Kidney (tissue), 14 donors: ENCODE data around the gene FOXP2. TPM values are rescaled to one million over a fixed set of nuclear protein-coding genes. Genes with fewer than 3 reads are reported as not detected.
A peak's percentile ranks its signal among the peaks of the same experiment; 100 is the strongest.
"Not testable (repeated sequence)": the region's sequence is repeated elsewhere in the genome, so short reads cannot be mapped to it uniquely, and the experiment has no call there.

Experiments
- DNase-seq, 5 donors: peaks; one replicate each; pipeline ENCODE4 v3.0.0-alpha.2; 2013 to 2020
- FAIRE-seq: peaks from 2 replicates; lab custom pipeline; 2012; peaks lifted over from hg19 to GRCh38; lab: Jason Lieb, UNC
- H3K27ac ChIP-seq, 2 donors: one replicate each; pipeline ENCODE4 v1.7.0; 2013; ENCODE audit warnings: low read depth in 2 of 2, low read length in 2 of 2, inconsistent platforms in 1 of 2
- H3K27me3 ChIP-seq: one replicate; pipeline ENCODE4 v1.7.1; 2013; ENCODE audit warnings: low read length, inconsistent platforms; ENCODE audit not compliant: control insufficient read depth, insufficient read depth
- H3K36me3 ChIP-seq, 3 donors: one replicate each; pipeline versions ENCODE4 v1.7.0 to v1.7.1; 2013; ENCODE audit warnings: low read length in 3 of 3, control low read depth in 1 of 3, inconsistent platforms in 1 of 3; ENCODE audit not compliant: insufficient read depth in 3 of 3, control insufficient read depth in 2 of 3
- H3K4me1 ChIP-seq, 3 donors: one replicate each; pipeline versions ENCODE4 v1.7.0 to v1.7.1; 2013; ENCODE audit warnings: low read length in 3 of 3, inconsistent platforms in 1 of 3, low read depth in 1 of 3; ENCODE audit not compliant: control insufficient read depth in 2 of 3, insufficient read depth in 2 of 3
- H3K4me3 ChIP-seq, 3 donors: one replicate each; pipeline versions ENCODE4 v1.7.0 to v1.8.1; 2013; ENCODE audit warnings: low read length in 3 of 3, control low read depth in 1 of 3, inconsistent platforms in 1 of 3
- H3K9ac ChIP-seq, 3 donors: one replicate each; pipeline versions ENCODE4 v1.7.0 to v1.7.1; 2013; ENCODE audit warnings: low read length in 3 of 3, control low read depth in 1 of 3, inconsistent platforms in 1 of 3
- H3K9me3 ChIP-seq, 3 donors: one replicate each; pipeline versions ENCODE4 v1.7.0 to v1.7.1; 2013; ENCODE audit warnings: low read length in 3 of 3, control low read depth in 1 of 3, inconsistent platforms in 1 of 3; ENCODE audit not compliant: control insufficient read depth in 2 of 3, insufficient read depth in 1 of 3
- CTCF ChIP-seq: IDR thresholded peaks from 3 replicates; pipeline ENCODE4 v1.5.1; 2012; ENCODE audit warnings: mild to moderate bottlenecking, moderate library complexity, borderline replicate concordance; ENCODE audit not compliant: insufficient read depth; ENCODE audit errors: extremely low read depth
- intact Hi-C: fragments of 100-400 bp; cut with DNase I; formaldehyde crosslinking; loops from one replicate; pipeline ENCODE4 v1.11.1; 2022
- polyA plus RNA-seq: library from polyadenylated mRNA; stranded (reverse); fragments of 350-450 nt; fragmentation: Illumina TruSeq; extraction: RNeasy Lipid Tissue Mini Kit (QIAGEN cat#74804); gene quantifications from one replicate; pipeline ENCODE4 v1.2.3, GENCODE V29; 2014; ENCODE audit warnings: low read depth, low replicate concordance; ENCODE audit not compliant: insufficient read depth
- total RNA-seq: library from RNA; stranded (reverse); fragmentation: NEBNext Ultra II Directional; extraction: Animal tissue kit (Norgen Biotek cat#: 25700); gene quantifications from one replicate; pipeline ENCODE4 v1.2.1, GENCODE V29; 2021
- donor health status: control.
- donor health status: control.
- donor health status: control.
- donor health status: control.
- donor health status: control.
- donor health status: DM: yes; HTN: yes; CAD: no.
- donor health status: Normal renal cell carcinoma (clear cell type).

FOXP2 gene
- total and polyA plus RNA-seq, 2 donors from 2014 or later: 0.69 to 8.0 TPM

- no peak for TF ChIP-seq CTCF
- DNase-seq: peak in 1 of 5 donors; percentile 7
- H3K4me3 ChIP-seq: no peak overlapping the region
- intact Hi-C loops: no loop called here
- no peaks in the 10 kb centered on the region for H3K36me3 ChIP-seq
- H3K27ac ChIP-seq: no peak overlapping the region
- no peaks in the 10 kb centered on the region for H3K4me1 ChIP-seq
- H3K9me3 ChIP-seq: no peaks in the 10 kb centered on the region
- no peak for FAIRE-seq
- no peaks in the 10 kb centered on the region for H3K27me3 ChIP-seq
- H3K9ac ChIP-seq: no peak overlapping the region
Measured at GRCh38 chr7:114481999-114482398, 67.4 kb downstream of the FOXP2 start.

GRCh38 chr7:114484226-114484625 lies 69.6 kb downstream of the FOXP2 start:
- no peak overlapping the region for H3K27ac ChIP-seq
- H3K4me3 ChIP-seq: no peak overlapping the region
- no peaks in the 10 kb centered on the region for H3K4me1 ChIP-seq
- no peak for FAIRE-seq
- no peak overlapping the region for H3K9ac ChIP-seq
- DNase-seq: no peak
- intact Hi-C loops: no loop called here
- H3K27me3 ChIP-seq: no peaks in the 10 kb centered on the region
- peaks cover 0 to 3% (median 0%) of the 10 kb centered on the region in 3 donors for H3K9me3 ChIP-seq
- no peaks in the 10 kb centered on the region for H3K36me3 ChIP-seq
- TF ChIP-seq CTCF: no peak

GRCh38 chr7:114487174-114487573 lies 72.6 kb downstream of the FOXP2 start:
- Histone ChIP-seq H3K27me3 (no peaks in the 10 kb centered on the region), H3K9me3 (peaks cover 0 to 3% (median 0%) of the 10 kb centered on the region in 3 donors), H3K4me3 (no peak overlapping the region), H3K9ac (no peak overlapping the region), H3K4me1 (no peaks in the 10 kb centered on the region), H3K36me3 (no peaks in the 10 kb centered on the region), H3K27ac (no peak overlapping the region)
- FAIRE-seq (no peak), DNase-seq (peak in 1 of 5 donors; percentile 9)
- TF ChIP-seq CTCF: no peak
- intact Hi-C loops: no loop called here

GRCh38 chr7:114488696-114489095 lies 74.1 kb downstream of the FOXP2 start:
- DNase-seq (no peak), FAIRE-seq (no peak)
- Histone ChIP-seq H3K27ac (no peak overlapping the region), H3K4me3 (no peak overlapping the region), H3K9me3 (peaks cover 0 to 3% (median 0%) of the 10 kb centered on the region in 3 donors), H3K4me1 (no peaks in the 10 kb centered on the region), H3K9ac (no peak overlapping the region), H3K36me3 (no peaks in the 10 kb centered on the region), H3K27me3 (no peaks in the 10 kb centered on the region)
- intact Hi-C loops: no loop called here
- no peak for TF ChIP-seq CTCF

- FAIRE-seq, H3K4me3 ChIP-seq, H3K9me3 ChIP-seq, H3K27me3 ChIP-seq, H3K4me1 ChIP-seq, DNase-seq, H3K9ac ChIP-seq, H3K36me3 ChIP-seq, H3K27ac ChIP-seq, intact Hi-C loops: not testable (repeated sequence)
Measured at GRCh38 chr7:114497491-114497890, 82.9 kb downstream of the FOXP2 start.
